GM23338 (cell line): Measurements from ENCODE around the gene FSIP1. TPM values are rescaled to one million over a fixed set of nuclear protein-coding genes. Genes with fewer than 3 reads are reported as not detected.

Experiments used
- ATAC-seq: fragments of 200-7000 bp; cut with Tn5 transposase; 3 replicates; pipeline ENCODE4 v1.9.1; 2020
- DNase-seq: peaks from one replicate; pipeline ENCODE4 v3.0.0-alpha.2; 2015; ENCODE audit warnings: low spot score
- H2AFZ ChIP-seq: fragments of 200-600 bp; sonication (generic); 2 replicates; pipeline ENCODE4 v1.8.0; 2016; ENCODE audit warnings: antibody characterized with exemption, mild to moderate bottlenecking, moderate library complexity
- H3F3A ChIP-seq: fragments of 200-600 bp; sonication (generic); replicated peaks from 2 replicates; pipeline ENCODE4 v1.8.0; 2017; ENCODE audit warnings: antibody characterized with exemption, mixed run types, low read depth
- H3K27ac ChIP-seq: fragments of 200-600 bp; sonication (generic); 2 replicates; pipeline ENCODE4 v1.6.1; 2016; ENCODE audit warnings: low read depth
- H3K27me3 ChIP-seq: fragments of 200-600 bp; sonication (generic); 2 replicates; pipeline ENCODE4 v1.8.0; 2016; ENCODE audit warnings: mild to moderate bottlenecking, mixed run types, moderate library complexity; ENCODE audit not compliant: insufficient read depth
- H3K36me3 ChIP-seq: fragments of 200-600 bp; sonication (generic); 2 replicates; pipeline ENCODE4 v1.8.0; 2016; ENCODE audit warnings: mild to moderate bottlenecking; ENCODE audit not compliant: insufficient read depth
- H3K4me1 ChIP-seq: fragments of 200-600 bp; sonication (generic); 2 replicates; pipeline ENCODE4 v1.8.0; 2016; ENCODE audit warnings: mild to moderate bottlenecking, moderate library complexity; ENCODE audit not compliant: insufficient read depth
- H3K4me2 ChIP-seq: fragments of 200-600 bp; sonication (generic); 2 replicates; pipeline ENCODE4 v1.7.1; 2017; ENCODE audit warnings: mixed run types
- H3K4me3 ChIP-seq: fragments of 200-600 bp; sonication (generic); 2 replicates; pipeline ENCODE4 v1.6.1; 2016; ENCODE audit warnings: mixed run types
- H3K79me2 ChIP-seq: fragments of 200-600 bp; sonication (generic); replicated peaks from 2 replicates; pipeline ENCODE4 v1.8.0; 2017; ENCODE audit warnings: mild to moderate bottlenecking; ENCODE audit not compliant: insufficient read depth
- H3K9me2 ChIP-seq: fragments of 200-600 bp; sonication (generic); 2 replicates; pipeline ENCODE4 v1.8.0; 2017; ENCODE audit not compliant: insufficient read depth
- H4K20me1 ChIP-seq: fragments of 200-600 bp; sonication (generic); replicated peaks from 2 replicates; pipeline ENCODE4 v1.8.0; 2017; ENCODE audit warnings: mild to moderate bottlenecking; ENCODE audit not compliant: insufficient read depth
- H3K27ac Mint-ChIP-seq: 2 replicates; pipeline ENCODE4 v1.8.0; 2020; ENCODE audit warnings: inconsistent platforms, mild to moderate bottlenecking, moderate library complexity, mixed read lengths
- H3K27me3 Mint-ChIP-seq: 3 replicates; pipeline ENCODE4 v1.8.0; 2022; ENCODE audit warnings: low read depth, mild to moderate bottlenecking, moderate library complexity, mixed read lengths, inconsistent platforms; ENCODE audit not compliant: insufficient read depth, poor library complexity
- H3K36me3 Mint-ChIP-seq: 3 replicates; pipeline ENCODE4 v1.8.0; 2021; ENCODE audit warnings: low read depth, mild to moderate bottlenecking, inconsistent platforms, moderate library complexity, mixed read lengths
- H3K4me1 Mint-ChIP-seq: 3 replicates; pipeline ENCODE4 v1.8.0; 2020; ENCODE audit warnings: mild to moderate bottlenecking, inconsistent platforms, mixed read lengths
- H3K4me3 Mint-ChIP-seq: 3 replicates; pipeline ENCODE4 v1.8.0; 2021; ENCODE audit warnings: moderate library complexity, mild to moderate bottlenecking, inconsistent platforms, mixed read lengths
- H3K9me3 Mint-ChIP-seq: 3 replicates; pipeline ENCODE4 v1.8.0; 2020; ENCODE audit warnings: moderate library complexity, mild to moderate bottlenecking, inconsistent platforms, mixed read lengths
- CTCF ChIP-seq, 2 experiments: fragments of 200-600 bp in 1 of 2; sonication (generic) in 1 of 2; conservative IDR thresholded peaks; 2 replicates each; pipeline versions ENCODE4 v1.5.1 to v1.6.1; 2016 to 2017; ENCODE audit warnings: antibody characterized with exemption in 2 of 2, low read depth in 2 of 2, mild to moderate bottlenecking in 2 of 2, moderate library complexity in 1 of 2
- ETS1 ChIP-seq: IDR thresholded peaks from 2 replicates; pipeline ENCODE4 v1.6.1; 2016; ENCODE audit warnings: antibody characterized with exemption
- EZH2 ChIP-seq: fragments of 200-600 bp; sonication (generic); IDR thresholded peaks from one replicate; pipeline ENCODE4 v1.8.0; 2017; ENCODE audit warnings: antibody characterized with exemption, mild to moderate bottlenecking, low read depth; ENCODE audit not compliant: unreplicated experiment
- JUNB ChIP-seq: IDR thresholded peaks from one replicate; pipeline ENCODE4 v1.6.1; 2016; ENCODE audit warnings: antibody characterized with exemption; ENCODE audit not compliant: unreplicated experiment
- NANOG ChIP-seq: IDR thresholded peaks from 2 replicates; pipeline ENCODE4 v1.6.1; 2016; ENCODE audit warnings: antibody characterized with exemption, borderline replicate concordance
- POLR2AphosphoS5 ChIP-seq: IDR thresholded peaks from 2 replicates; pipeline ENCODE4 v1.6.1; 2016; ENCODE audit warnings: antibody characterized with exemption, low read depth
- ZNF114 ChIP-seq: fragments of 250-450 bp; sonication (Bioruptor Pico); IDR thresholded peaks from 2 replicates; pipeline ENCODE4 v1.5.0; 2020; ENCODE audit warnings: mild to moderate bottlenecking, moderate library complexity
- ZNF331 ChIP-seq: fragments of 250-450 bp; sonication (Bioruptor Pico); IDR thresholded peaks from 2 replicates; pipeline ENCODE4 v1.5.0; 2020; ENCODE audit warnings: low read depth, mild to moderate bottlenecking, moderate library complexity
- ZNF462 ChIP-seq: fragments of 250-450 bp; sonication (Bioruptor Pico); IDR thresholded peaks from 2 replicates; pipeline ENCODE4 v1.5.0; 2020; ENCODE audit warnings: mild to moderate bottlenecking, moderate library complexity
- polyA plus RNA-seq: library from polyadenylated mRNA; unstranded; fragments of >200 nt; fragmentation: Nextera tagmentation; extraction: Ambion mirVana; gene quantifications from 2 replicates; pipeline ENCODE4 v1.2.1, GENCODE V29; 2016
- total RNA-seq: library from RNA; depleted of rRNA; stranded (reverse); fragments of >200 nt; shearing (Covaris generic); gene quantifications from 2 replicates; pipeline ENCODE4 v1.2.3, GENCODE V29; 2014
- TF ChIP-seq, protein P1 (sequence below): IDR thresholded peaks from one replicate; pipeline ENCODE4 v1.6.1; 2018; ENCODE audit warnings: antibody characterized with exemption; ENCODE audit not compliant: unreplicated experiment

Gene FSIP1
- total and polyA plus RNA-seq, 2 experiments from 2014 or later, result 0.92 to 2.1 TPM

DNA sequence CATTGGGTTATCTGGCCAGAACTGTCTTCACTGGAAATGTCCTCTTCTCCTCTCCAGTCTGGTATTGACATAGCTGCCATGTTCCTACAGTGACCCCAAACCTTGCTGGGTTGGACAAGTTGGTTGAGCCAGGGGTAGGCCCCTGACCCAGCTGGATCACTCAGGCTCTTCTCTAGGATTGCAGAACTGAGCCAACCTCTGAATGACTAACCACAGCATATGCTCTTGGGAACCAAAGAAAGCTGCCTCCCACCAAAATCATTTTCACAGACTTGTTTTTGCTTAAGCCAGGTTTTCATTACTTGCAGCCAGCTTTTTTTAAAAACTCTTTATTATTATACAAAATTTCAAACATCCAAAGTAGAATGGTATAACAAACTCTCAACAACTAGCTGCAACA is 41.4 kb downstream of the FSIP1 start (continued):
- TF ChIP-seq, protein P1, sequence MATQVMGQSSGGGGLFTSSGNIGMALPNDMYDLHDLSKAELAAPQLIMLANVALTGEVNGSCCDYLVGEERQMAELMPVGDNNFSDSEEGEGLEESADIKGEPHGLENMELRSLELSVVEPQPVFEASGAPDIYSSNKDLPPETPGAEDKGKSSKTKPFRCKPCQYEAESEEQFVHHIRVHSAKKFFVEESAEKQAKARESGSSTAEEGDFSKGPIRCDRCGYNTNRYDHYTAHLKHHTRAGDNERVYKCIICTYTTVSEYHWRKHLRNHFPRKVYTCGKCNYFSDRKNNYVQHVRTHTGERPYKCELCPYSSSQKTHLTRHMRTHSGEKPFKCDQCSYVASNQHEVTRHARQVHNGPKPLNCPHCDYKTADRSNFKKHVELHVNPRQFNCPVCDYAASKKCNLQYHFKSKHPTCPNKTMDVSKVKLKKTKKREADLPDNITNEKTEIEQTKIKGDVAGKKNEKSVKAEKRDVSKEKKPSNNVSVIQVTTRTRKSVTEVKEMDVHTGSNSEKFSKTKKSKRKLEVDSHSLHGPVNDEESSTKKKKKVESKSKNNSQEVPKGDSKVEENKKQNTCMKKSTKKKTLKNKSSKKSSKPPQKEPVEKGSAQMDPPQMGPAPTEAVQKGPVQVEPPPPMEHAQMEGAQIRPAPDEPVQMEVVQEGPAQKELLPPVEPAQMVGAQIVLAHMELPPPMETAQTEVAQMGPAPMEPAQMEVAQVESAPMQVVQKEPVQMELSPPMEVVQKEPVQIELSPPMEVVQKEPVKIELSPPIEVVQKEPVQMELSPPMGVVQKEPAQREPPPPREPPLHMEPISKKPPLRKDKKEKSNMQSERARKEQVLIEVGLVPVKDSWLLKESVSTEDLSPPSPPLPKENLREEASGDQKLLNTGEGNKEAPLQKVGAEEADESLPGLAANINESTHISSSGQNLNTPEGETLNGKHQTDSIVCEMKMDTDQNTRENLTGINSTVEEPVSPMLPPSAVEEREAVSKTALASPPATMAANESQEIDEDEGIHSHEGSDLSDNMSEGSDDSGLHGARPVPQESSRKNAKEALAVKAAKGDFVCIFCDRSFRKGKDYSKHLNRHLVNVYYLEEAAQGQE, result no peak
- no peak for TF ChIP-seq POLR2AphosphoS5
- no peak for TF ChIP-seq EZH2
- TF ChIP-seq ETS1, result no peak
- no peak for TF ChIP-seq CTCF (conservative IDR thresholded peaks at IDR 0.05; ENCODE audit: low read depth in 2 of 2)
- no peak for TF ChIP-seq JUNB
- TF ChIP-seq ZNF114 (CRISPR knock-in tag), result no peak

DNA sequence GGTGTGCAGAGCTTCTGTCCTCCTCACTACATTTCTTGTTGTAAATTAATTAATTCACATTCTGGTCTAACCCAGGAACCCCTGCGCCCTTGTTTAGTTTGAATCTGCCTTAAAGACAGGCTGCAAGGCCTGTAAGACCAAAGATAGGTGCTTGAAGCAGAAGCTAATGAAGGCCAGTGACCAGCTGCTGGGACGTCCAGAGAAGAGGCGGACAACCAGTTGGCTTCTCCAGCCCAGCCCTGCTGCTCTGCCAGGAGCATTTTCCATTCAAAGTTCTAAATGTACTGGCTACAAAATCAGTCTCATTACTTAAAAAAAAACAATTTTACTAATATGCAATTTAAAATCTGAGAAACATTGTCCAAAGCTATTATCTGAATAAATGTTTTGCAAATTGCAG is 43.6 kb downstream of the FSIP1 start:
- no peaks in the 10 kb centered on the region for H3K79me2 ChIP-seq
- no peaks in the 10 kb centered on the region for H3F3A ChIP-seq
- no peaks in the 10 kb centered on the region for H3K27me3 ChIP-seq
- H2AFZ ChIP-seq, result no peak overlapping the region
- no peaks in the 10 kb centered on the region for H3K36me3 Mint-ChIP-seq
- no peak for ATAC-seq
- H3K36me3 ChIP-seq, result no peaks in the 10 kb centered on the region
- H3K27ac ChIP-seq, result no peak overlapping the region
- H3K27me3 Mint-ChIP-seq, result no peaks in the 10 kb centered on the region
- no peak overlapping the region for H3K4me3 Mint-ChIP-seq
- H3K9me3 Mint-ChIP-seq, result no peaks in the 10 kb centered on the region
- H3K27ac Mint-ChIP-seq, result no peak overlapping the region
- H3K4me3 ChIP-seq, result no peak overlapping the region
- H3K9me2 ChIP-seq, result no peaks in the 10 kb centered on the region
- peaks cover 10% of the 10 kb centered on the region for H3K4me1 ChIP-seq
- H3K4me1 Mint-ChIP-seq, result no peaks in the 10 kb centered on the region; the same call in 2 of the 3 replicates
- no peaks in the 10 kb centered on the region for H4K20me1 ChIP-seq
- DNase-seq, result no peak
- no peak overlapping the region for H3K4me2 ChIP-seq
- TF ChIP-seq ZNF462 (no peak), ETS1 (no peak), ZNF114 (CRISPR knock-in tag) (no peak), ZNF331 (CRISPR knock-in tag) (no peak), NANOG (no peak), JUNB (no peak)
